HEK293 (cell line): ENCODE measurements around the gene ALDOC.

Source experiments
- CTCF ChIA-PET: fragments of 350-600 bp; formaldehyde crosslinking; extraction: SDS; loops from one replicate; lab custom pipeline; 2021; ENCODE audit warnings: antibody characterized with exemption; lab: Yijun Ruan, JAX
- POLR2A ChIA-PET: fragments of 300-600 bp; formaldehyde crosslinking; extraction: SDS; loops from one replicate; lab custom pipeline; 2020; ENCODE audit warnings: antibody characterized with exemption, inconsistent platforms; lab: Yijun Ruan, JAX
- H3K27ac ChIP-seq: fragments of 200-500 bp; sonication (Bioruptor generic); 2 replicates; pipeline ENCODE4 v1.5.1; 2014; ENCODE audit warnings: low read depth, low read length, control low read depth, inconsistent platforms; ENCODE audit errors: extremely low read depth
- H3K36me3 ChIP-seq, 2 experiments: fragments of 200-500 bp in 1 of 2; sonication (Bioruptor generic) in 1 of 2; 1 replicate in 1 of 2; 2 replicates in 1 of 2; pipeline ENCODE4 v1.5.1; 2014 to 2017; ENCODE audit warnings: inconsistent platforms in 2 of 2, low read length in 2 of 2; ENCODE audit not compliant: control insufficient read depth in 2 of 2, insufficient read depth in 1 of 2
- H3K4me1 ChIP-seq: fragments of 200-500 bp; sonication (Bioruptor generic); 2 replicates; pipeline ENCODE4 v1.5.1; 2014; ENCODE audit warnings: mild to moderate bottlenecking, low read length, inconsistent platforms; ENCODE audit not compliant: control insufficient read depth, insufficient read depth
- H3K4me3 ChIP-seq: 2 replicates; pipeline ENCODE4 v1.5.1; 2011; ENCODE audit warnings: low read depth, mild to moderate bottlenecking, control low read depth, low read length, moderate library complexity
- H3K9me3 ChIP-seq: fragments of 200-500 bp; sonication (Bioruptor generic); 2 replicates; pipeline ENCODE4 v1.5.1; 2014; ENCODE audit warnings: low read depth, low read length, inconsistent platforms; ENCODE audit not compliant: control insufficient read depth, insufficient read depth
- GLI2 ChIP-seq: fragments of 450-650 bp; formaldehyde crosslinking; IDR thresholded peaks from 2 replicates; pipeline ENCODE4; 2017; ENCODE audit warnings: missing biosample characterization, missing genetic modification characterization, low read depth, borderline replicate concordance
- KLF7 ChIP-seq: fragments of 450-650 bp; formaldehyde crosslinking; IDR thresholded peaks from 2 replicates; pipeline ENCODE4 v1.5.1; 2016; ENCODE audit warnings: missing biosample characterization, missing genetic modification characterization, borderline replicate concordance
- MYNN ChIP-seq: fragments of 450-650 bp; formaldehyde crosslinking; IDR thresholded peaks from 2 replicates; pipeline ENCODE4 v1.5.1; 2016; ENCODE audit warnings: missing biosample characterization, missing genetic modification characterization, borderline replicate concordance
- SALL2 ChIP-seq: fragments of 450-650 bp; formaldehyde crosslinking; IDR thresholded peaks from 2 replicates; pipeline ENCODE4 v1.5.0; 2017; ENCODE audit warnings: missing biosample characterization, mild to moderate bottlenecking, missing genetic modification characterization, borderline replicate concordance
- SCRT2 ChIP-seq: fragments of 450-650 bp; formaldehyde crosslinking; IDR thresholded peaks from 2 replicates; pipeline ENCODE4 v1.5.1; 2016; ENCODE audit warnings: missing biosample characterization, missing genetic modification characterization
- ZFHX2 ChIP-seq: fragments of 450-650 bp; formaldehyde crosslinking; conservative IDR thresholded peaks from 2 replicates; pipeline ENCODE4 v1.5.1; 2016; ENCODE audit warnings: missing biosample characterization, missing genetic modification characterization
- ZIC2 ChIP-seq: fragments of 450-650 bp; formaldehyde crosslinking; IDR thresholded peaks from 2 replicates; pipeline ENCODE4 v1.5.1; 2016; ENCODE audit warnings: missing biosample characterization, missing genetic modification characterization
- ZNF16 ChIP-seq: fragments of 450-650 bp; formaldehyde crosslinking; IDR thresholded peaks from 2 replicates; pipeline ENCODE4 v1.5.1; 2016; ENCODE audit warnings: low read depth, missing biosample characterization, missing genetic modification characterization
- ZNF571 ChIP-seq: fragments of 450-650 bp; formaldehyde crosslinking; IDR thresholded peaks from 2 replicates; pipeline ENCODE4 v1.5.0; 2017; ENCODE audit warnings: missing biosample characterization, missing genetic modification characterization
- ZNF600 ChIP-seq: fragments of 450-650 bp; formaldehyde crosslinking; IDR thresholded peaks from 2 replicates; pipeline ENCODE4 v1.5.1; 2016; ENCODE audit warnings: missing biosample characterization, missing genetic modification characterization
- ZNF610 ChIP-seq: fragments of 450-650 bp; formaldehyde crosslinking; IDR thresholded peaks from 2 replicates; pipeline ENCODE4 v1.5.1; 2016; ENCODE audit warnings: missing biosample characterization, missing genetic modification characterization, borderline replicate concordance
- ZNF623 ChIP-seq: fragments of 450-650 bp; formaldehyde crosslinking; IDR thresholded peaks from 2 replicates; pipeline ENCODE4 v1.5.1; 2016; ENCODE audit warnings: missing biosample characterization, missing genetic modification characterization
- ZNF670 ChIP-seq: fragments of 450-650 bp; formaldehyde crosslinking; IDR thresholded peaks from 2 replicates; pipeline ENCODE4 v1.5.1; 2016; ENCODE audit warnings: missing biosample characterization, missing genetic modification characterization, low read depth
- ZNF707 ChIP-seq: fragments of 450-650 bp; formaldehyde crosslinking; IDR thresholded peaks from 2 replicates; pipeline ENCODE4 v1.5.1; 2016; ENCODE audit warnings: missing biosample characterization, missing genetic modification characterization
- ZNF837 ChIP-seq: fragments of 450-650 bp; formaldehyde crosslinking; IDR thresholded peaks from 2 replicates; pipeline ENCODE4 v1.5.1; 2016; ENCODE audit warnings: missing biosample characterization, missing genetic modification characterization
- ZSCAN30 ChIP-seq: fragments of 450-650 bp; IDR thresholded peaks from 2 replicates; pipeline ENCODE4 v1.5.1; 2018; ENCODE audit warnings: missing biosample characterization, mild to moderate bottlenecking, missing genetic modification characterization, moderate library complexity
- TF ChIP-seq, protein P1 (sequence below): fragments of 450-650 bp; formaldehyde crosslinking; IDR thresholded peaks from 2 replicates; pipeline ENCODE4 v1.5.1; 2016; ENCODE audit warnings: missing biosample characterization, missing genetic modification characterization
- TF ChIP-seq, protein P2 (sequence below): fragments of 450-650 bp; formaldehyde crosslinking; IDR thresholded peaks from 2 replicates; pipeline ENCODE4 v1.5.1; 2016; ENCODE audit warnings: missing biosample characterization, missing genetic modification characterization, low read depth
- TF ChIP-seq, protein P3 (sequence below): fragments of 450-650 bp; formaldehyde crosslinking; IDR thresholded peaks from 2 replicates; pipeline ENCODE4 v1.5.1; 2017; ENCODE audit warnings: missing biosample characterization, missing genetic modification characterization

The ALDOC gene

DNA sequence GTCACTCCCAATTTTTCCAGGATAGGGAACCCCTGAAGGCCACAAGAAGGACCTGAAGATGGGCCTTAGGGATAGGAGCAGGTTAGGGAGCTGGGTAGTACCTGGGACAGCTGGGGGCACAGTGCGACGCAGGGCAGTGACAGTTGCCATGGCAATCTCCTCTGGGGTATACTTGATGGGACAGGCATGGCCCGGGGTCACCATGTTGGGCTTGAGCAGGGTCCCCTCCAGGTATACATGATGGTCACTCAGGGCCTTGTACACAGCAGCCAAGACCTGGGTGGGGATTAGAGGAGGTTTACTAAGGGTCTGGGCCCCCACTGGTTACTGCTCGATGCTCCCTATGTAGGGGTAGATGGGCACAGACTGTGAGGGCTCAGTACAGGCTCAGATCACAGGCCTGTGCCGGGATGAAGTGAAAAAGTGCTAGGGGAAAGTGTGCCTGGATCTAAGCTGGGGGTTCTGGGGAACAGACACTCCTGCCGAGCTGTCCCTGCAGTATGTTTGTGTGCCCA lies 2.7 kb downstream of the ALDOC start:
- peaks cover 27 to 40% of the 10 kb centered on the region in 2 experiments for H3K36me3 ChIP-seq

DNA sequence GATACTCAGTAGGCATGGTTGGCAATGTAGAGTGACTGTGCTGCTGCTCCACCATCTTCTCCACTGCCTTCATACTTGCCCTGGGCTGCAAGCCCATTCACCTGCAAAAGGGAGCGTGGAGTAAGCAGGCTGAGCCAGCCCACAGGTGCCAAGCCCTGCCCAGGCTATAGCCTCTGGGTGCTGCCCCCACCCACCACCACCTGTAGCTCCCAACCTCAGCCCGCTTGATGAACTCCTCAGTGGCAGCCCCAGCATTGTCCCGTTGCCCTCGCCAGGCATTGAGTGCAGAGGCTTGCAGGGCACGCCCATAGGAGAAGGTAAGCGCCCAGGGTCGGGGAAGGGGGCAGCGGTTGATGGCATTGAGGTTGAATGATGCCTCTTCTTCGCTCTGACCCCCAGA lies 3.2 kb downstream of the ALDOC start:
- no peaks in the 10 kb centered on the region for H3K9me3 ChIP-seq
- no peak overlapping the region for H3K27ac ChIP-seq
- CTCF ChIA-PET: interaction anchor here (4.5 kb wide), 1 partner anchor 26 kb away, joined by 26 read pairs; no protein-coding TSS in a partner anchor
- POLR2A ChIA-PET: interaction anchor here (3.9 kb wide), 1 partner anchor 22 kb away, joined by 68 read pairs; the partner anchor contains the start of gene UNC119
- H3K4me3 ChIP-seq: no peak overlapping the region
- TF ChIP-seq SCRT2 (tag by site-specific recombination): peak; percentile 76; the same call in 1 of the 2 replicates
- TF ChIP-seq ZNF623: no peak
- TF ChIP-seq, all 188 proteins: peak for 1
- Histone ChIP-seq H3K36me3 (peaks cover 27 to 37% of the 10 kb centered on the region in 2 experiments), H3K4me1 (peaks cover 11% of the 10 kb centered on the region)

More for the DNA sequence above, 2.7 kb downstream of the ALDOC start:
- ChIA-PET CTCF (interaction anchor here (1.8 kb wide), 1 partner anchor 25 kb away, joined by 11 read pairs; no protein-coding TSS in a partner anchor), POLR2A (no interaction called here)
- Histone ChIP-seq H3K4me1 (peaks cover 11% of the 10 kb centered on the region), H3K4me3 (no peak overlapping the region), H3K9me3 (no peaks in the 10 kb centered on the region), H3K27ac (no peak overlapping the region)
- TF ChIP-seq ZNF707 (tag by site-specific recombination): no peak
- TF ChIP-seq SALL2 (tag by site-specific recombination): no peak
- no peak for TF ChIP-seq ZIC2 (tag by site-specific recombination)
- TF ChIP-seq ZNF837 (tag by site-specific recombination): no peak
- TF ChIP-seq, protein P1, sequence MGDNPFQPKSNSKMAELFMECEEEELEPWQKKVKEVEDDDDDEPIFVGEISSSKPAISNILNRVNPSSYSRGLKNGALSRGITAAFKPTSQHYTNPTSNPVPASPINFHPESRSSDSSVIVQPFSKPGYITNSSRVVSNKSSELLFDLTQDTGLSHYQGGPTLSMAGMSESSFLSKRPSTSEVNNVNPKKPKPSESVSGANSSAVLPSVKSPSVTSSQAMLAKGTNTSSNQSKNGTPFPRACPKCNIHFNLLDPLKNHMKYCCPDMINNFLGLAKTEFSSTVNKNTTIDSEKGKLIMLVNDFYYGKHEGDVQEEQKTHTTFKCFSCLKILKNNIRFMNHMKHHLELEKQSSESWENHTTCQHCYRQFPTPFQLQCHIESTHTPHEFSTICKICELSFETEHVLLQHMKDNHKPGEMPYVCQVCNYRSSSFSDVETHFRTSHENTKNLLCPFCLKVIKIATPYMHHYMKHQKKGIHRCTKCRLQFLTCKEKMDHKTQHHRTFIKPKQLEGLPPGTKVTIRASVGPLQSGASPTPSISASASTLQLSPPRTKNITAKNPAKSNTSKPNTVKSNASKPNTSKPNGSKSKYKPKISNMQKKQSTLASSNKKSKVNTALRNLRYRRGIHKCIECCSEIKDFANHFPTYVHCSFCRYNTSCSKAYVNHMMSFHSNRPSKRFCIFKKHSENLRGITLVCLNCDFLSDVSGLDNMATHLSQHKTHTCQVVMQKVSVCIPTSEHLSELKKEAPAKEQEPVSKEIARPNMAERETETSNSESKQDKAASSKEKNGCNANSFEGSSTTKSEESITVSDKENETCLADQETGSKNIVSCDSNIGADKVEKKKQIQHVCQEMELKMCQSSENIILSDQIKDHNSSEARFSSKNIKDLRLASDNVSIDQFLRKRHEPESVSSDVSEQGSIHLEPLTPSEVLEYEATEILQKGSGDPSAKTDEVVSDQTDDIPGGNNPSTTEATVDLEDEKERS: no peak

DNA sequence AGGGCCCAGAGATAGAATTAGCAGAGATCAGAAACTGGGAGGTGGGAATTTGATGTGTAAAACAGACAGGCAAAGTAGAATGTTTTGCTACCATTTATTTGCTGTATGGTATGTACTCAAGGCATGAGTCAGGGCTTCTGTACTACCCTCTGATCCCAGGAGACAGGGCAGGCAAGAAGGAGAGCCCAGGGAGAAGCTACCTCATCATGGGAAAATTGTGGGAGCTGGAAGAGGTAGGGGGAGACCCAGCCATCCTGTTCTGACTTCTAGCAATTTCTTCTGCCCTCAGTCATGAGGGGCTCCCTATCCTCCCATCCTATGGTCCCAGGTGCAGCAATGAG lies 3.7 kb downstream of the ALDOC start:
- peaks cover 11% of the 10 kb centered on the region for H3K4me1 ChIP-seq
- ChIA-PET CTCF (interaction anchor here (4.5 kb wide), 1 partner anchor 25 kb away, joined by 26 read pairs; no protein-coding TSS in a partner anchor), POLR2A (interaction anchor here (3.0 to 3.9 kb wide), 2 partner anchors 22 to 26 kb away, joined by 30 to 68 read pairs; partner anchors contain the start of genes SPAG5 and UNC119)
- H3K27ac ChIP-seq: no peak overlapping the region
- H3K36me3 ChIP-seq: peaks cover 24 to 35% of the 10 kb centered on the region in 2 experiments
- H3K9me3 ChIP-seq: no peaks in the 10 kb centered on the region
- no peak overlapping the region for H3K4me3 ChIP-seq
- no peak for TF ChIP-seq ZNF571 (tag by site-specific recombination)
- no peak for TF ChIP-seq GLI2 (tag by site-specific recombination)
- no peak for TF ChIP-seq ZSCAN30 (tag by site-specific recombination)
- TF ChIP-seq MYNN (tag by site-specific recombination): no peak
- TF ChIP-seq ZNF670 (tag by site-specific recombination): no peak
- TF ChIP-seq ZNF16: no peak
- TF ChIP-seq ZNF600: no peak
- TF ChIP-seq, protein P2, sequence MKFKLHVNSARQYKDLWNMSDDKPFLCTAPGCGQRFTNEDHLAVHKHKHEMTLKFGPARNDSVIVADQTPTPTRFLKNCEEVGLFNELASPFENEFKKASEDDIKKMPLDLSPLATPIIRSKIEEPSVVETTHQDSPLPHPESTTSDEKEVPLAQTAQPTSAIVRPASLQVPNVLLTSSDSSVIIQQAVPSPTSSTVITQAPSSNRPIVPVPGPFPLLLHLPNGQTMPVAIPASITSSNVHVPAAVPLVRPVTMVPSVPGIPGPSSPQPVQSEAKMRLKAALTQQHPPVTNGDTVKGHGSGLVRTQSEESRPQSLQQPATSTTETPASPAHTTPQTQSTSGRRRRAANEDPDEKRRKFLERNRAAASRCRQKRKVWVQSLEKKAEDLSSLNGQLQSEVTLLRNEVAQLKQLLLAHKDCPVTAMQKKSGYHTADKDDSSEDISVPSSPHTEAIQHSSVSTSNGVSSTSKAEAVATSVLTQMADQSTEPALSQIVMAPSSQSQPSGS (tag by site-specific recombination): no peak
- no peak for TF ChIP-seq ZFHX2 (tag by site-specific recombination)
- no peak for TF ChIP-seq KLF7
- TF ChIP-seq ZNF610: no peak
- TF ChIP-seq, protein P3, sequence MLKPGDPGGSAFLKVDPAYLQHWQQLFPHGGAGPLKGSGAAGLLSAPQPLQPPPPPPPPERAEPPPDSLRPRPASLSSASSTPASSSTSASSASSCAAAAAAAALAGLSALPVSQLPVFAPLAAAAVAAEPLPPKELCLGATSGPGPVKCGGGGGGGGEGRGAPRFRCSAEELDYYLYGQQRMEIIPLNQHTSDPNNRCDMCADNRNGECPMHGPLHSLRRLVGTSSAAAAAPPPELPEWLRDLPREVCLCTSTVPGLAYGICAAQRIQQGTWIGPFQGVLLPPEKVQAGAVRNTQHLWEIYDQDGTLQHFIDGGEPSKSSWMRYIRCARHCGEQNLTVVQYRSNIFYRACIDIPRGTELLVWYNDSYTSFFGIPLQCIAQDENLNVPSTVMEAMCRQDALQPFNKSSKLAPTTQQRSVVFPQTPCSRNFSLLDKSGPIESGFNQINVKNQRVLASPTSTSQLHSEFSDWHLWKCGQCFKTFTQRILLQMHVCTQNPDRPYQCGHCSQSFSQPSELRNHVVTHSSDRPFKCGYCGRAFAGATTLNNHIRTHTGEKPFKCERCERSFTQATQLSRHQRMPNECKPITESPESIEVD: no peak
